ENCODE measurements around the gene TMEM229B. TPM values are rescaled to one million over a fixed set of nuclear protein-coding genes. Genes with fewer than 3 reads are reported as not detected.

Gene TMEM229B
- total and polyA plus RNA-seq, 2 of the 4 experiments (the other 2 are of a cell fraction), result under 0.01 TPM; not detected in 1

DNA sequence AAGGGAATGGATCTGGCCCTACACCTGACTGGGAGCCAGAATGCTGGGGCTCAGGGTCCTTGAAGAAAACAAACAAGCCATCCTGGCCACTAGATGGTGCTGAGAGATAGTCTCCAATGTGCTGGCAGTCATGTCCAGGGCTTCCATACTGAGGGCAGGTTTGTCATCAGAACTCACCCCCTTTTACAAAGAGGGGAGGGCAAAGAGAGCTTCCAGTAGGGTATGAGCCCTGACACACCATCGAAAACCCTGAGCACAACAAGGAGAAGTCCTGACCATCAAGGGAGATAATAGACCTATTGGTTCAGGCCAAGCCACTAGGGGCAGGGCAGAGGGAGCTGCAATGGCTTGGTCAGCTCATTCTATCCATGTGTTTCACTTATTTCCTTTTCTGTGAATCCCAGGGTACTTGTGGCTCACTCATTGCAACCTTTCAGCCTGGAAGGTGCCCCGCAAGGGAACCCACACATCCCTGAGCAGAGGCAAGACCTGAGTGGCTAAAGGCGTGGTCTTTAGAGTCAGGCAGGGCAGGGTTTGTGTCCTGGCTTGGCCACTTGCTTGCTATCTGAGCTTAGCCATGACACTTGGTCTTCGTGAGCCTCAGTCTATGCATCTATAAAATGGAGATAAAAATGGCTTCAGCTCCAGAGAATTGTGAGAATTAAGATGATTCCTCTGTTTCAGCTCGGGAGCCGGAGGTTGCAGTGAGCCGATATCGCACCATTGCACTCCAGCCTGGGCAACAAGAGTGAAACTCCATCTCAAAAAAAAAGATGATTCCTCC lies 38.3 kb upstream of the TMEM229B start:
- H3K56ac ChIP-seq (ENCODE audit: extremely low read depth, insufficient read depth, low read length), result no peak overlapping the region
- TF ChIP-seq RAD21 (IDR thresholded peaks at IDR 0.05; ENCODE audit: low read length) (peak; percentile 59), RCOR1 (IDR thresholded peaks at IDR 0.05; ENCODE audit: insufficient replicate concordance, low read length) (no peak), SMC3 (IDR thresholded peaks at IDR 0.05; ENCODE audit: low read depth, low read length) (peak; percentile 36; the same call in 1 of the 2 replicates), CEBPB (IDR thresholded peaks at IDR 0.05; ENCODE audit: low read depth, low read length) (no peak), POLR2A (IDR thresholded peaks at IDR 0.05; ENCODE audit: low read depth, low read length) (no peak), FOS (IDR thresholded peaks at IDR 0.05; ENCODE audit: low read depth, low read length) (no peak), MAFK (IDR thresholded peaks at IDR 0.05; ENCODE audit: low read depth, low read length) (no peak), CHD1 (IDR thresholded peaks at IDR 0.05; ENCODE audit: low read depth, low read length) (no peak), BHLHE40 (IDR thresholded peaks at IDR 0.05; ENCODE audit: low read depth, low read length) (no peak), MXI1 (IDR thresholded peaks at IDR 0.05; ENCODE audit: borderline replicate concordance, low read depth, low read length) (no peak), RFX5 (IDR thresholded peaks at IDR 0.05; ENCODE audit: low read depth, low read length) (no peak)
- TF ChIP-seq, protein P1, sequence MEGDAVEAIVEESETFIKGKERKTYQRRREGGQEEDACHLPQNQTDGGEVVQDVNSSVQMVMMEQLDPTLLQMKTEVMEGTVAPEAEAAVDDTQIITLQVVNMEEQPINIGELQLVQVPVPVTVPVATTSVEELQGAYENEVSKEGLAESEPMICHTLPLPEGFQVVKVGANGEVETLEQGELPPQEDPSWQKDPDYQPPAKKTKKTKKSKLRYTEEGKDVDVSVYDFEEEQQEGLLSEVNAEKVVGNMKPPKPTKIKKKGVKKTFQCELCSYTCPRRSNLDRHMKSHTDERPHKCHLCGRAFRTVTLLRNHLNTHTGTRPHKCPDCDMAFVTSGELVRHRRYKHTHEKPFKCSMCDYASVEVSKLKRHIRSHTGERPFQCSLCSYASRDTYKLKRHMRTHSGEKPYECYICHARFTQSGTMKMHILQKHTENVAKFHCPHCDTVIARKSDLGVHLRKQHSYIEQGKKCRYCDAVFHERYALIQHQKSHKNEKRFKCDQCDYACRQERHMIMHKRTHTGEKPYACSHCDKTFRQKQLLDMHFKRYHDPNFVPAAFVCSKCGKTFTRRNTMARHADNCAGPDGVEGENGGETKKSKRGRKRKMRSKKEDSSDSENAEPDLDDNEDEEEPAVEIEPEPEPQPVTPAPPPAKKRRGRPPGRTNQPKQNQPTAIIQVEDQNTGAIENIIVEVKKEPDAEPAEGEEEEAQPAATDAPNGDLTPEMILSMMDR (conservative IDR thresholded peaks at IDR 0.05; ENCODE audit: low read depth, low read length), result peak; percentile 53
- TF ChIP-seq, protein P2, sequence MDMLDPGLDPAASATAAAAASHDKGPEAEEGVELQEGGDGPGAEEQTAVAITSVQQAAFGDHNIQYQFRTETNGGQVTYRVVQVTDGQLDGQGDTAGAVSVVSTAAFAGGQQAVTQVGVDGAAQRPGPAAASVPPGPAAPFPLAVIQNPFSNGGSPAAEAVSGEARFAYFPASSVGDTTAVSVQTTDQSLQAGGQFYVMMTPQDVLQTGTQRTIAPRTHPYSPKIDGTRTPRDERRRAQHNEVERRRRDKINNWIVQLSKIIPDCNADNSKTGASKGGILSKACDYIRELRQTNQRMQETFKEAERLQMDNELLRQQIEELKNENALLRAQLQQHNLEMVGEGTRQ (IDR thresholded peaks at IDR 0.05; ENCODE audit: low read depth, low read length), result no peak
- TF ChIP-seq, protein P3, sequence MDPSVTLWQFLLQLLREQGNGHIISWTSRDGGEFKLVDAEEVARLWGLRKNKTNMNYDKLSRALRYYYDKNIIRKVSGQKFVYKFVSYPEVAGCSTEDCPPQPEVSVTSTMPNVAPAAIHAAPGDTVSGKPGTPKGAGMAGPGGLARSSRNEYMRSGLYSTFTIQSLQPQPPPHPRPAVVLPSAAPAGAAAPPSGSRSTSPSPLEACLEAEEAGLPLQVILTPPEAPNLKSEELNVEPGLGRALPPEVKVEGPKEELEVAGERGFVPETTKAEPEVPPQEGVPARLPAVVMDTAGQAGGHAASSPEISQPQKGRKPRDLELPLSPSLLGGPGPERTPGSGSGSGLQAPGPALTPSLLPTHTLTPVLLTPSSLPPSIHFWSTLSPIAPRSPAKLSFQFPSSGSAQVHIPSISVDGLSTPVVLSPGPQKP (IDR thresholded peaks at IDR 0.05; ENCODE audit: borderline replicate concordance, low read depth, low read length), result no peak
- H3K4me2 ChIP-seq (ENCODE audit: low read depth, low read length), result no peak overlapping the region
- H2BK15ac ChIP-seq (ENCODE audit: low read depth, low read length), result no peak overlapping the region
- H3K9me1 ChIP-seq (ENCODE audit: insufficient read depth, low read length), result no peaks in the 10 kb centered on the region
- no peak overlapping the region for H3K9ac ChIP-seq (ENCODE audit: low read depth, low read length)
- no peak overlapping the region for H3K18ac ChIP-seq (ENCODE audit: low read depth, low read length)
- H3K4me3 ChIP-seq (ENCODE audit: insufficient read depth, low read depth, low read length), result no peak overlapping the region
- no peak overlapping the region for H3K23ac ChIP-seq (ENCODE audit: low read depth, low read length)
- H4K20me1 ChIP-seq (ENCODE audit: insufficient read depth, low read length), result no peaks in the 10 kb centered on the region
- H3K27me3 ChIP-seq (ENCODE audit: control insufficient read depth, insufficient read depth, low read length), result peaks cover 50% of the 10 kb centered on the region
- H2AFZ ChIP-seq (replicated peaks; ENCODE audit: low read length, poor library complexity), result peak overlapping the region; percentile 39
- H3K4me1 ChIP-seq (ENCODE audit: control insufficient read depth, insufficient read depth, low read length), result no peaks in the 10 kb centered on the region
- ChIA-PET POLR2A (ENCODE audit: unreplicated experiment) (no interaction called here), CTCF (interaction anchor here (0.5 to 2.2 kb wide), 19 partner anchors 9 to 177 kb away, joined by 3 to 28 read pairs (median 3); partner anchors contain the start of gene PIGH)
- no peak overlapping the region for H2AK9ac ChIP-seq (replicated peaks; ENCODE audit: low read depth, low read length, poor library complexity)
- no peak overlapping the region for H3K14ac ChIP-seq (replicated peaks; ENCODE audit: low read depth, low read length)
- H3K36me3 ChIP-seq (ENCODE audit: control insufficient read depth, insufficient read depth, low read length), result no peaks in the 10 kb centered on the region
- H3K27ac ChIP-seq (ENCODE audit: insufficient read depth, low read length), result no peak overlapping the region
- dilution Hi-C loops (cut with HindIII; ENCODE audit: low sequenced_read_pairs, unreplicated experiment), result no loop called here
- H2BK20ac ChIP-seq (ENCODE audit: low read depth, low read length), result no peak overlapping the region
- 54% methylated on average over 3 of the region's 8 CpGs; no CpG with 5 or more reads in 1 of the 2 experiments for WGBS, 2 experiments (ENCODE audit: extremely low coverage in 2 of 2, insufficient read length in 1 of 2)
- no peak overlapping the region for H2BK5ac ChIP-seq (ENCODE audit: low read depth, low read length, poor library complexity, severe bottlenecking)
- H3K79me1 ChIP-seq (ENCODE audit: low read depth in 1 of 2, low read length in 2 of 2), result no peaks in the 10 kb centered on the region
- DNase-seq (peak; percentile 45), ATAC-seq (ENCODE audit: low read depth) (peak; percentile 80)
- intact Hi-C loops (cut with micrococcal nuclease), result loop anchor here (1.0 to 5.0 kb wide), 3 partner anchors 44 to 176 kb away; no protein-coding TSS in a partner anchor
- no TSS peak for BruUV-seq (replicated peaks)
- H2AK5ac ChIP-seq (ENCODE audit: low read depth, low read length), result no peak overlapping the region
- in situ Hi-C loops (cut with MboI; ENCODE audit: low sequenced_read_pairs), result no loop called here
- H4K8ac ChIP-seq (ENCODE audit: low read depth in 2 of 2, low read length in 2 of 2), result no peak overlapping the region
- H3K9me3 ChIP-seq (ENCODE audit: control insufficient read depth, insufficient read depth, low read length), result no peaks in the 10 kb centered on the region
- no peak overlapping the region for H4K5ac ChIP-seq (ENCODE audit: low read depth, low read length)
- H2BK120ac ChIP-seq (ENCODE audit: low read depth, low read length), result no peak overlapping the region
- H3K4ac ChIP-seq (ENCODE audit: low read depth, low read length), result no peak overlapping the region
- no peak overlapping the region for H4K91ac ChIP-seq (ENCODE audit: insufficient read depth, low read depth, low read length)
